HG02642 (cell line): Measurements from ENCODE around the gene IRF9.

ENCODE experiments used
- ATAC-seq: cut with Tn5 transposase; IDR thresholded peaks from one replicate; pipeline ENCODE4 v1.9.1; 2021; ENCODE audit warnings: mild to moderate bottlenecking; ENCODE audit not compliant: unreplicated experiment, poor library complexity

IRF9 gene

GRCh38 chr14:24172261-24172860 is 11.3 kb downstream of the IRF9 start:
- no peak for ATAC-seq

GRCh38 chr14:24172871-24173281 is 11.8 kb downstream of the IRF9 start:
- no peak for ATAC-seq

GRCh38 chr14:24176599-24176998 is 15.5 kb downstream of the IRF9 start:
- ATAC-seq = no peak

GRCh38 chr14:24177041-24177825 is 16.2 kb downstream of the IRF9 start:
- no peak for ATAC-seq

GRCh38 chr14:24177891-24178290 is 16.8 kb downstream of the IRF9 start:
- ATAC-seq = no peak

GRCh38 chr14:24178399-24179178 is 17.5 kb downstream of the IRF9 start:
- no peak for ATAC-seq

GRCh38 chr14:24179294-24179960 is 18.4 kb downstream of the IRF9 start:
- no peak for ATAC-seq

- ATAC-seq = no peak
Measured at GRCh38 chr14:24179961-24180796, 19.1 kb downstream of the IRF9 start.

GRCh38 chr14:24181371-24182077 is 20.5 kb downstream of the IRF9 start:
- no peak for ATAC-seq

GRCh38 chr14:24182110-24182882 is 21.2 kb downstream of the IRF9 start:
- ATAC-seq = no peak

- no peak for ATAC-seq
Measured at GRCh38 chr14:24183014-24183481, 22.0 kb downstream of the IRF9 start.

GRCh38 chr14:24184104-24184970 is 23.3 kb downstream of the IRF9 start:
- ATAC-seq = no peak

GRCh38 chr14:24185026-24185425 is 24.0 kb downstream of the IRF9 start:
- ATAC-seq = no peak

GRCh38 chr14:24185741-24186140 is 24.7 kb downstream of the IRF9 start:
- no peak for ATAC-seq

GRCh38 chr14:24186831-24187538 is 25.9 kb downstream of the IRF9 start:
- ATAC-seq = no peak

GRCh38 chr14:24187539-24187915 is 26.5 kb downstream of the IRF9 start:
- no peak for ATAC-seq
